GM19035 (cell line): ENCODE data around the gene OASL.

Experiments used
- ATAC-seq: cut with Tn5 transposase; IDR thresholded peaks from one replicate; pipeline ENCODE4 v1.9.1; 2021; ENCODE audit not compliant: unreplicated experiment

OASL gene

GRCh38 chr12:120992989-120993388, 46.1 kb downstream of the OASL start:
- no peak for ATAC-seq

DNA sequence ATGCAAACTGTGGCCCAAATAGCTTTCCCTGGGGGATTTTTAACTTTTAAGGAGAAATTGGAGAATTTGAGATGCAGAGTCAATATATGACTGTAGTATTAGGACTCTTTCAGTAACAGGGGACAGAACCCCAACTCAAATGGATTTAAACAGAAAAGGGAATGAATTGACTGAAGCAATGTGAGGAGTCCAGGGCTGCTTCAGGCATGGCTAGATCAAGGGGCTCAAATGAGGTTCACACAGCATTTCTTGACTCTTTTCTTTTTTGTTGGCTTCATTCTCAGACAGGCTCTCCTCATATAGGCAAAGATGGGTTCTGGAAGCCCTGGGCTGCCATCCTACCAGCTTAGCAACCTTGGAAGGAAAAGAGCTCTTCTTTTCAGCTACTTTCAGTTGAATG, 47.1 kb downstream of the OASL start:
- ATAC-seq, result no peak

DNA sequence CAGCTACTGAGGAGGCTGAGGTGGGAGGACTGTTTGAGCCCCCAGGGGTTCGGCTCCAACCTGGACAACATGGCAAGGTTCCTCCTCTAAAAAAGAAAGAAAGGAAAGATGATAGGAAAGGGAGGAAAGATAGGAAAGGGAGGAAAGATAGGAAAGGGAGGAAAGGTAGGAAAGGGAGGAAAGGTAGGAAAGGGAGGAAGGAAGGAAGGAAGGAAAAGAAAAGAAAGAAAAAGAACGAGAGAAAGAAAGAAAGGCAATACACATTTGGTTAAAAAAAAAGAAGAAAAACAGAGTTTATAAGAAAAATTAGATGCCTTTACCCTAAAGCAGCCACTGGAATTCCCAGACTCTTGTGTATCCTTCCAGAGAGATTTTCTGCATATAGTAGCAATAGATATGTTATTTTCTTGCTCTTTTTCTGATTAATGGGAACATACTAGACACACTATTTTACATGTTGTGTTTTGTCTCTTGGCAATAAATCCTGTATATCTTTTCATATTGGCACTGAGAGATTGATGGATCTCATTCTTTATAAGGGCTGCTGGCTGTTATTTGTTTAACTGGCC, 48.5 kb downstream of the OASL start:
- ATAC-seq, result no peak

GRCh38 chr12:120989687-120990086, 49.4 kb downstream of the OASL start:
- no peak for ATAC-seq

DNA sequence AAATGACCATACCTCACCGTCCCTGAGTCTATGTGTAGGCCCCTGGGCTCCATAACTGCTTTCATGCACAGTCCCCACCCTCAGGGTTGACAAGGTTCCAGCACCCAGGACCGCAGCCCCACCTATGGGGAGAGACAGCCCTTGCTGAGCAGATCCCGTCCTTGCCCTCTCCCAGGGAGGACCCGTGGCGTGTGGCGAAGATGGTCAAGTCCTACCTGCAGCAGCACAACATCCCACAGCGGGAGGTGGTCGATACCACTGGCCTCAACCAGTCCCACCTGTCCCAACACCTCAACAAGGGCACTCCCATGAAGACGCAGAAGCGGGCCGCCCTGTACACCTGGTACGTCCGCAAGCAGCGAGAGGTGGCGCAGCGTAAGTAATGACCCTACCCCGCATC, 50.4 kb downstream of the OASL start:
- ATAC-seq, result no peak

DNA sequence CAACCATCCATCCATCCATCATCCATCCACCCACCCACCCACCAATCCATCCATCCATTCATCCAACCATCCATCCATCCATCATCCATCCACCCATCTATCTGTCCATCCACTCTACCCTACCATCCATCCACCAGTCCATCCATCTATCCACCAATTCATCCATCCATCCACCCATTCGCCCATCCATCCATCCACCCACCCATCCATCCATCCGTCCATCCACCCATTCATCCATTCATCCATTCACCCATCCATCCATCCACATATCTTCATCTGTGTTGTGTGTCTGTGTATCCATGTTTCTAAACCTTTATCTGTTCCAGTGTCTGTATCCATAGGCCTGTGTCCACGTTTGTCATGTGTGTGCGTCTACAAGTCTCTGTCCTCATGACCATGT, 50.8 kb downstream of the OASL start:
- no peak for ATAC-seq

DNA sequence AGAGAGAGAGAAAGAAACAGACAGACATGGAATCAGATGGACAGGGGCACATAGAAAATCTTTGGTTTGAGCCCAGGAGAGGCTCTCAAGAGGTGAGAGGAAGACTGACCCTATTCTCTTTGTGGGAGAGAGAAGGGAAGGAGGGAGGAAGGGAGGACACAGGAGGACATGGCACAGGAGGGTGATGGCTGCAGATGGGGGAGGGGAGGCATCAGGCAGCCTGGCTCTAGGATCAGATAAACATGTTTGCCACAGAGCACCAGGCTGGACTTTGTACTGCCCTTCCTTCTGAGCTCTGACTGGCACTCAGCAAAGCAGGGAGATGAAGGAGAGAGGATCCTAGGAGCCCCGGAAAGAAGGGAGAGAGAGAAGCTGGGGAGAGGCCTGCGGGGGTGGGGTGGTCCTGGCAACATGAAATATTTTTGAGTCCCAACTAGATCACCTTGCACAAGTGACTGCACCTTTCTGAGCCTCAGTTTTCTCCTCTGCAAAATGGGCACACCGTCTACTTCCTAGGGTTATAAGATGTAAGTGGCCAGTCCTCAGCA, 54.6 kb downstream of the OASL start:
- no peak for ATAC-seq

- no peak for ATAC-seq
Observed at GRCh38 chr12:120983759-120984158, 55.3 kb downstream of the OASL start.

GRCh38 chr12:120982659-120983058, 56.4 kb downstream of the OASL start:
- no peak for ATAC-seq

GRCh38 chr12:120981407-120981941, 57.6 kb downstream of the OASL start:
- ATAC-seq, result no peak

DNA sequence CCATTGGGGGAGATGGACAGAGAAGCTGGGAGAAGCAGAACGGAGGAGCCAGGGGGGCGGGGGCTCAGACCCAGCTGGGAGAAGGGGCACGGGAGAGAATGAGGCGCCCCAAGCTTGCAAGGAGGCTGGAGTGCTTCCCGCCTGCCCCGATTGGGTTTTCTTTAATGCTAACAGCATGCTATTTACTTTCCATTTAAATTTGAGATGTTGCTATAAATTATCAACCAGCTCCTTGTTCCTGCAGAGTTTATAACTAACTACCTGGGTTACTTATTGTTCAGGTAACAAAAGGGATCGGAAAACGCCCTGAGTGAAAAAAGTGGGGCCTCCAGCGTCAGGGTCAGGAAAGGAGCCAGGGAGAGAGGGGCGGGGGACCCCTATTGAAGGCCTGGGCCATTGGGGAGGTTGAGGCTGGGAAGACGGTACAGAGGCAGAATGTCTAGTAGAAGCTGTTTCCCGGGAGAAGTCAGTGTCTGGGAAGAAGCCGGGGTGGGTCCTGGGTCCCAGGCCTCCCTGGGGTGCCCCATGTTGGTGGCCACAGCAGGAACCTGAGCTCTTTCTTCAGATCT, 58.2 kb downstream of the OASL start:
- ATAC-seq, result no peak

DNA sequence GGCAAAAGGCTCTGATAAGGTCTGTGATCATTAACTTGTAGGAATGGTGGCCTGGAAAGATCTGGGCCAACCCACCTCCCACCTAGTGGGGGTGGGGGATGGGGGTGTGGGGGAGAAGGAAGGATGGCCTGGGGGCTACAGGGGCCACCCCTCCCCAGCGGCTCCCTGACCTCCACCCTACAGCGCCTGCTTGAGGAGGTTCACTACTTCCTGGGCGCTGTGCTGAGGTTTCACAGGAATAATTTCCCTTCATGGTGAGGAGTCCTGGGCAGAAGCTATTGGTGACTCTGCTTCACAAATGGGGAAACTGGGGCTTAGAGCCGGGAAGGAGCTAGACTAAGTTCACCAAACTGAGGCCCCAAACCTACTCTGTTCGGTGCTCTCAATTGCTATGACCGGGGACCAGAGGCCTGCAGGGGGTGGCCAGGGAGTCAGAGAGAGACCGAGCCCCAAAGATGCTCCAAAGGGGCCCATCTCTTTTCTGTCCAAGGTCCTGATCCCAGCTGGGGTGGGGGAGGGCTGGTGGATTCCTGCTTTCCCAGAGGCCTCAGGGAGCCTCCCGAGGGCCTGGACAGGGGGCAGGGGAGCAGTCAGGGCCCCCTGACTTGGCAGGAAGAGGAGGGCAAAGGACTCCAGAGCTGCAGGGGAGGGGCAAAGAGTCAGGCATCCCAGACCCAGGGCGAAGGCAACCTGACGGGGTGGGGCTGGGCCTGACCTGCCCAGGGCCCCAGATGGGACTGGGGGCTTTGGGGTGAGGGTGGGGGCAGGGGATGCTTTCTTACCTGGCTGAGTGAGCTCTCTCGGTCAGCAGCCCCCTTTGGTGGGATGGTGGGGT, 59.0 kb downstream of the OASL start:
- ATAC-seq, result no peak

DNA sequence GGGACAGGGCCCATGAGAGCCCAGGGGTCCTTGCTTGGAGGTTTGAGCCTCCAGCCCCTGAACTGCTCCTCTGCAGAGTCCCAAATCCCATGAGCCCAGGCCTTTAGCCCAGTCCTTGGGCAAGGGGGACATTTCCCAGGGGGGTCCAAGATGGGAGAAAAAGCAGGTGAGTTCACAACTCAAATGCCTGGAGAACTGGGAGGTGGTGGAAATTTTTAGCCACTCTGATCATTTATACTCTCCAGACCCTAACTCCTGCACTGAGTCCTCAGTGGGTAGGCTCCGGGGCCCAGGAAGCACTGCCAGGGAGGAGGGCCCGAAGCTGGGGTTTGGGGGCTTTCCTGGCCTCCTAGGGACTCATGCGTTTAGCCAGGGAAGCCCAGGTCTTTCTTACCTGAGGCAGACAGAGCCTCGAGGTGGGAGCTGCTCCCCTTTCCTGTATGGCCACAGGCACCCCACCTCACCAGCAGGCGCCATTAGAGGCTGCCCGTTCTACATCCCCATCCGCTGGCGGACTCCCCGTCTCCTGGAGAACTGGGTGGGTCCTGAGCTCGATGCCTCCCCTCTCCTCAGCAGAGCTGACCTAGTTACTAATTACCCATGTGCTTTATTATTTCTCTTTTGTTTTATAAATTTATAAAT, 59.7 kb downstream of the OASL start:
- no peak for ATAC-seq

DNA sequence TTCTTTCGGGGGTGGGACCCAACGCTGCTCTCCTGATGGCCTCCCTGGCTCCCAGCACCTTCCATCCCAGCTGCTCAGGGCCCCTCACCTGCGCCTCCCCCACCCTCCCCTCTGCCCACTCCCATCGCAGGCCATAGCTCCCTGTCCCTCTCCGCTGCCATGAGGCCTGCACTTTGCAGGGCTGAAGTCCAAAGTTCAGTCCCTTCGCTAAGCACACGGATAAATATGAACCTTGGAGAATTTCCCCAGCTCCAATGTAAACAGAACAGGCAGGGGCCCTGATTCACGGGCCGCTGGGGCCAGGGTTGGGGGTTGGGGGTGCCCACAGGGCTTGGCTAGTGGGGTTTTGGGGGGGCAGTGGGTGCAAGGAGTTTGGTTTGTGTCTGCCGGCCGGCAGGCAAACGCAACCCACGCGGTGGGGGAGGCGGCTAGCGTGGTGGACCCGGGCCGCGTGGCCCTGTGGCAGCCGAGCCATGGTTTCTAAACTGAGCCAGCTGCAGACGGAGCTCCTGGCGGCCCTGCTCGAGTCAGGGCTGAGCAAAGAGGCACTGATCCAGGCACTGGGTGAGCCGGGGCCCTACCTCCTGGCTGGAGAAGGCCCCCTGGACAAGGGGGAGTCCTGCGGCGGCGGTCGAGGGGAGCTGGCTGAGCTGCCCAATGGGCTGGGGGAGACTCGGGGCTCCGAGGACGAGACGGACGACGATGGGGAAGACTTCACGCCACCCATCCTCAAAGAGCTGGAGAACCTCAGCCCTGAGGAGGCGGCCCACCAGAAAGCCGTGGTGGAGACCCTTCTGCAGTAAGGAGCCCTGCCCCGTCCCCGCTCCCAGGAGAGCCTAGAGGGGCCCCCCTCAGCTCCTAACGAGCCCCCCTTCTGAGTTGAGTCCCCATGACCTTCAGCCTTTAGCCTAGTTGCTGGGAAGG, 60.5 kb downstream of the OASL start, which contains the start of gene HNF1A:
Gene HNF1A (plus strand): TSS at position 248 of the 924 bp plus-strand sequence. CDS start 226 bp downstream, at position 474.
- no peak for ATAC-seq

GRCh38 chr12:120977531-120978295, 61.3 kb downstream of the OASL start:
- no peak for ATAC-seq

DNA sequence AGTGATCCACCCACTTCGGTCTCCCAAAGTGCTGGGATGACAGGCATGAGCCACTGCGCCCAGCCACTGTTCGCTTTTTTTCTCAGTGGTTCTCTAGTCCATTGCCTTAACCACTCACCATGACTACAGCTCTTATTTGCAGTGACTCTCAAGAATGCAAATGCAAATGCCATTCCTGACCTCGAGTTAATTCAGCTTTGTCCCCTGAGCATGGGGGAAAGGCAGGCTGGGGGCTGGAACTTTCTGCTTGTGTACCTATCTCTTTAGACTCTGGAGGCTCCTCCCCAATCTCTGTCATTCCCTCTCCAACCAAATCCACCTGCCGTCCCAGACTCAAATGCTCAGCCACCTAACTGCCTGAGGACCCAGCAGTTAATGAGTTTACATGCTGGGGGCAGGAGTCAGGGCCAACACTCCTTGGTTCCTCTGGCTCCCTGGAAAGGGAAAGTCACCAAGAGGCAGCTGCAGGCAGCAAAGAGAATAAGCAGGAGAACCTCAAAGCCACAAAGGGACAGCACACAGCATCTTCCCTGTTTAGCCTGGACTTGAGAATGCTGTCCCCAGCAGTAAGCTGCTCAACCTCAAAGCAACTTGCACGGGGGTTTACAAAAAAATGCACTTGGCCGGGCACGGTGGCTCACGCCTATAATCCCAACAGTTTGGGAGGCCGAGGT, 66.0 kb downstream of the OASL start:
- ATAC-seq, result no peak

GRCh38 chr12:120971299-120972180, 67.5 kb downstream of the OASL start:
- ATAC-seq, result no peak

DNA sequence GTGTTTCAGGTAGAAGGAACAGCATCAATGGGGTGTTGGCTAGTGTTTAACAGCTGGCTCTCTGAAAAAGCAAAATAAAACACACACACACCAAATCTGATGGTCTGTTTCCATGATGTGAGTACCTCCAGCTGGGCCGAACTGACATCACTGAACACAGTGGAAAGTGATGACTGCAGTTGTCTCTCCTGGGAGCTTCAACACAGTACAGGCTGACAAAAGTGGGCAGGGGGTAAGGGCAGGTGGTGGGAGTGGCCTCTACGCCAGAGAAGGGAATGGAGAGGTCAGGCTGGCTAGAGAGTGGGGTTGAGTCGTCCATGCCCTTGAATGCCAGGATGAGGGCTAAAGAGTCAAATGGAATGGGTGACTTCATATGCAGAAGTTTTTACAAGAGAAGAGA, 68.7 kb downstream of the OASL start:
- ATAC-seq, result no peak
